CD14-positive monocyte (primary cell): ENCODE results near the gene GPN1. TPM values are rescaled to one million over a fixed set of nuclear protein-coding genes. Genes with fewer than 3 reads are reported as not detected.

Experiments
- DNase-seq, 3 donors: peaks; one replicate each; pipeline ENCODE4 v3.0.0-alpha.2; 2011 to 2022
- H2AFZ ChIP-seq: 2 replicates; pipeline ENCODE4 v1.6.0; 2012; ENCODE audit warnings: mild to moderate bottlenecking, low read depth, low read length, inconsistent platforms; ENCODE audit not compliant: insufficient read depth, poor library complexity, severe bottlenecking
- H3K27ac ChIP-seq, 2 donors: 1 replicate in 1 of 2; 2 replicates in 1 of 2; pipeline ENCODE4 v1.5.1; 2012 to 2013; ENCODE audit warnings: low read length in 2 of 2, control low read depth in 1 of 2, inconsistent platforms in 1 of 2, low read depth in 1 of 2, mild to moderate bottlenecking in 1 of 2
- H3K27me3 ChIP-seq, 2 donors: one replicate each; pipeline versions ENCODE4 v1.6.0 to v1.6.1; 2011 to 2013; ENCODE audit warnings: low read length in 2 of 2; ENCODE audit not compliant: control insufficient read depth in 2 of 2, insufficient read depth in 2 of 2
- H3K36me3 ChIP-seq, 2 donors: replicated peaks in 1 of 2; 1 replicate in 1 of 2; 2 replicates in 1 of 2; pipeline versions ENCODE4 v1.5.1 to v1.6.1; 2012 to 2013; ENCODE audit warnings: low read length in 2 of 2, control low read depth in 1 of 2, inconsistent platforms in 1 of 2, mild to moderate bottlenecking in 1 of 2; ENCODE audit not compliant: insufficient read depth in 2 of 2, control insufficient read depth in 1 of 2
- H3K4me1 ChIP-seq, 2 donors: 1 replicate in 1 of 2; 2 replicates in 1 of 2; pipeline versions ENCODE4 v1.5.1 to v1.6.1; 2012 to 2013; ENCODE audit warnings: low read length in 2 of 2, control low read depth in 1 of 2, inconsistent platforms in 1 of 2, mild to moderate bottlenecking in 1 of 2, moderate library complexity in 1 of 2; ENCODE audit not compliant: insufficient read depth in 2 of 2, control insufficient read depth in 1 of 2
- H3K4me2 ChIP-seq: replicated peaks from 2 replicates; pipeline ENCODE3; 2012; ENCODE audit warnings: low read length, moderate library complexity, mild to moderate bottlenecking; ENCODE audit not compliant: poor library complexity, severe bottlenecking; ENCODE audit errors: extremely low read depth
- H3K4me3 ChIP-seq, 3 experiments: fragments of 200-600 bp in 1 of 3; sonication (generic) in 1 of 3; replicated peaks in 1 of 3; 1 replicate in 2 of 3; 2 replicates in 1 of 3; pipeline ENCODE4 v1.5.1; 2011 to 2013; ENCODE audit warnings: low read length in 3 of 3, mild to moderate bottlenecking in 3 of 3, control low read depth in 2 of 3, low read depth in 2 of 3, inconsistent platforms in 1 of 3, moderate library complexity in 1 of 3
- H3K79me2 ChIP-seq: 2 replicates; pipeline ENCODE4 v1.6.0; 2012; ENCODE audit warnings: mild to moderate bottlenecking, control low read depth, inconsistent platforms, low read length, moderate library complexity; ENCODE audit not compliant: insufficient read depth
- H3K9ac ChIP-seq: 2 replicates; pipeline ENCODE4 v1.6.0; 2017; ENCODE audit warnings: low read length, mild to moderate bottlenecking; ENCODE audit not compliant: insufficient read depth, poor library complexity, severe bottlenecking
- H3K9me3 ChIP-seq, 2 donors: replicated peaks in 1 of 2; 1 replicate in 1 of 2; 2 replicates in 1 of 2; pipeline versions ENCODE4 v1.5.1 to v1.6.1; 2012 to 2013; ENCODE audit warnings: low read length in 2 of 2, control low read depth in 1 of 2; ENCODE audit not compliant: control insufficient read depth in 1 of 2, insufficient read depth in 1 of 2
- H4K20me1 ChIP-seq: 2 replicates; pipeline ENCODE4 v1.6.0; 2012; ENCODE audit warnings: mild to moderate bottlenecking, low read length, control low read depth, moderate library complexity; ENCODE audit not compliant: insufficient read depth
- H3K27ac Mint-ChIP-seq, 7 donors: one replicate each; pipeline ENCODE4 v1.8.0; 2020; ENCODE audit warnings: mild to moderate bottlenecking in 7 of 7, mixed read lengths in 7 of 7, moderate library complexity in 6 of 7, inconsistent platforms in 2 of 7
- H3K27me3 Mint-ChIP-seq, 3 donors: one replicate each; pipeline ENCODE4 v1.8.0; 2021 to 2022; ENCODE audit warnings: low read depth in 3 of 3, mild to moderate bottlenecking in 3 of 3, mixed read lengths in 3 of 3, moderate library complexity in 3 of 3, inconsistent platforms in 1 of 3
- H3K36me3 Mint-ChIP-seq, 2 donors: one replicate each; pipeline ENCODE4 v1.8.0; 2020; ENCODE audit warnings: mixed read lengths in 2 of 2, inconsistent platforms in 1 of 2, mild to moderate bottlenecking in 1 of 2
- H3K4me1 Mint-ChIP-seq: one replicate; pipeline ENCODE4 v1.8.0; 2020; ENCODE audit warnings: mild to moderate bottlenecking, mixed read lengths
- H3K4me3 Mint-ChIP-seq, 2 donors: one replicate each; pipeline ENCODE4 v1.8.0; 2020; ENCODE audit warnings: mild to moderate bottlenecking in 2 of 2, mixed read lengths in 2 of 2, moderate library complexity in 1 of 2
- H3K9me3 Mint-ChIP-seq, 7 donors: one replicate each; pipeline ENCODE4 v1.8.0; 2020 to 2022; ENCODE audit warnings: mixed read lengths in 7 of 7, mild to moderate bottlenecking in 6 of 7, moderate library complexity in 6 of 7, inconsistent platforms in 2 of 7
- CTCF ChIP-seq: fragments of 200-600 bp; IDR thresholded peaks from one replicate; pipeline ENCODE4 v1.8.0; 2022; ENCODE audit warnings: antibody characterized with exemption, mild to moderate bottlenecking
- WGBS: methylation state at CpG from one replicate; pipeline ENCODE4 v1.1.5; 2013; ENCODE audit warnings: missing lambda C conversion rate; ENCODE audit not compliant: insufficient coverage; 5-methylcytosine and 5-hydroxymethylcytosine counted together
- intact Hi-C, 2 donors: fragments of 100-400 bp; cut with micrococcal nuclease; formaldehyde crosslinking; loops; one replicate each; pipeline versions ENCODE4 v1.15.0 to v1.15.1; 2023
- polyA plus RNA-seq, 3 donors: library from polyadenylated mRNA; depleted of rRNA in 1 of 3; unstranded in 2 of 3; stranded (reverse) in 1 of 3; fragments of 300-500 nt in 2 of 3; fragments of >200 nt in 1 of 3; fragmentation: Illumina TruSeq in 2 of 3; gene quantifications; 1 replicate in 2 of 3; 2 replicates in 1 of 3; pipeline ENCODE4 v1.2.3, GENCODE V29; 2012 to 2021
- small RNA-seq: library from RNA; depleted of rRNA; stranded (forward); fragments of <200 nt; gene quantifications from one replicate; pipeline ENCODE3, GENCODE V24; 2012; ENCODE audit warnings: low read depth; ENCODE audit not compliant: insufficient read length

The GPN1 gene
- polyA plus RNA-seq, 3 donors, result 16.1 to 49.8 (median 46.8) TPM

GRCh38 chr2:27697660-27698059, 68.8 kb downstream of the GPN1 start:
- no peaks in the 10 kb centered on the region for H4K20me1 ChIP-seq
- no peaks in the 10 kb centered on the region for H3K4me1 ChIP-seq
- no peak overlapping the region for H3K9ac ChIP-seq
- no peak overlapping the region for H3K27ac ChIP-seq
- Mint-ChIP-seq H3K4me1 (no peaks in the 10 kb centered on the region), H3K4me3 (no peak overlapping the region), H3K27me3 (no peaks in the 10 kb centered on the region), H3K9me3 (no peaks in the 10 kb centered on the region), H3K27ac (no peak overlapping the region), H3K36me3 (peaks cover 39 to 56% of the 10 kb centered on the region in 2 donors)
- 100% methylated on average over 1 of the region's 1 CpG for WGBS
- no peak for DNase-seq
- no peak overlapping the region for H3K4me3 ChIP-seq
- no peak overlapping the region for H3K4me2 ChIP-seq
- H3K36me3 ChIP-seq, result peaks cover 41 to 62% of the 10 kb centered on the region in 2 donors
- H3K79me2 ChIP-seq, result no peaks in the 10 kb centered on the region
- H3K9me3 ChIP-seq, result no peaks in the 10 kb centered on the region
- TF ChIP-seq CTCF, result no peak
- intact Hi-C loops, result no loop called here
- no peaks in the 10 kb centered on the region for H3K27me3 ChIP-seq
- H2AFZ ChIP-seq, result no peak overlapping the region

Small RNAs within 50 kb of the gene (small RNA-seq; reads per million reads assigned to genes)
- gene RF00340, result not detected

Other genes with a start within 250 kb of the GPN1 start
- gene ZNF513, start 248.3 kb upstream of the GPN1 start, polyA plus RNA-seq, result 10 to 100 TPM in 1 of 3 donors, 1 to 10 TPM in 2; 2.4 to 36.8 (median 2.6) TPM
- 10 to 100 TPM; 31.9 to 54.3 (median 47.3) TPM for gene PPM1G, start 219.5 kb upstream of the GPN1 start, polyA plus RNA-seq
- 100 to 1,000 TPM in 2 of 3 donors, 10 to 100 TPM in 1; 95.6 to 108 (median 102) TPM for gene NRBP1, start 200.4 kb upstream of the GPN1 start, polyA plus RNA-seq
- 1 to 10 TPM in 1 of 3 donors, not detected in 2; 2.5 TPM for gene KRTCAP3, start 186.7 kb upstream of the GPN1 start, polyA plus RNA-seq
- gene IFT172, start 139.3 kb upstream of the GPN1 start, polyA plus RNA-seq, result 10 to 100 TPM in 1 of 3 donors, 1 to 10 TPM in 2; 1.7 to 12.8 (median 3.6) TPM
- not detected for gene FNDC4, start 133.8 kb upstream of the GPN1 start, polyA plus RNA-seq
- gene GCKR, start 132.2 kb upstream of the GPN1 start, polyA plus RNA-seq, result not detected
- gene ZNF512, start 46.0 kb upstream of the GPN1 start, polyA plus RNA-seq, result 10 to 100 TPM in 2 of 3 donors, 1 to 10 TPM in 1; 6.7 to 13.1 (median 12.8) TPM
- gene CCDC121, start within 50 bp of the GPN1 start, polyA plus RNA-seq, result under 1 TPM; 0.22 to 0.61 (median 0.53) TPM
- gene SUPT7L, start 34.6 kb downstream of the GPN1 start, polyA plus RNA-seq, result 10 to 100 TPM; 10.7 to 59.0 (median 12.2) TPM
- 10 to 100 TPM; 12.7 to 24.9 (median 18.3) TPM for gene SLC4A1AP, start 34.8 kb downstream of the GPN1 start, polyA plus RNA-seq
- 100 to 1,000 TPM in 2 of 3 donors, 10 to 100 TPM in 1; 67.4 to 341 (median 331) TPM for gene MRPL33, start 142.7 kb downstream of the GPN1 start, polyA plus RNA-seq